ENCODE results near the gene CSTPP1.
"Not testable (repeated sequence)": the region's sequence is repeated elsewhere in the genome, so short reads cannot be mapped to it uniquely, and the experiment has no call there.

CSTPP1 gene

DNA sequence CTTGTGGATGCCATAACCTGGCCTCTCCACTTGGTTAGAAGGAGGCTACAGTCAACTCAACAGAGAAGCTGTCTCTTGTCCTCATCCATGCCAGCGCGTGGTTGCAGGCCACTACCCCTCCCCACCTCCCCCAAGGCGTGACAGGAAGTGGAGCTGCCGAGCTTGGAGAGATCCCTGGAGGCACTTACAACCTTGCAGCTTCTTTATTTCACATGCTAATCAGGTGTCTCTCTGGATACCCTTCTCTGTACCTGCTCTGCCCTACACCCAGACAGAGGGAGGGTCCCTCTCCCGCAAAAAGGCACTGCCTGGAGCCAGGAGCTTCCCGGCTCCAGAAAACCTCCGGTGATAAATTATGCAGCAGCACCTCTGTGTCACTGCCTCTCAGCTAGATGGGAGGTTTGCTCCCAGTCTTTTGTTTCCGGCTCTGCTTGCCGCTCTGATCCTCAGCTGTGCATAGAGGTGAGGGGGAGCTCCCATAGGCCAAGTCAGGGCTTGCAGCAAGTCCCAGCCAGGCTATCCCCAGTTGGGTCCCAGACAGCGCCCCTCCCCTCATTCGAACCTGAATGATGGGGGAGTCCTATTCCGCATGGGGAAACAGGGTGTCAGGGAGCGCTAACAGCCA is 23.9 kb upstream of the CSTPP1 start:
- FAIRE-seq: no peak
- no peak for DNase-seq (ENCODE audit: low spot score)

- DNase-seq (ENCODE audit: low spot score): no peak
- no peak for FAIRE-seq
Measured at GRCh38 chr11:46913484-46913883, 23.1 kb upstream of the CSTPP1 start.

DNA sequence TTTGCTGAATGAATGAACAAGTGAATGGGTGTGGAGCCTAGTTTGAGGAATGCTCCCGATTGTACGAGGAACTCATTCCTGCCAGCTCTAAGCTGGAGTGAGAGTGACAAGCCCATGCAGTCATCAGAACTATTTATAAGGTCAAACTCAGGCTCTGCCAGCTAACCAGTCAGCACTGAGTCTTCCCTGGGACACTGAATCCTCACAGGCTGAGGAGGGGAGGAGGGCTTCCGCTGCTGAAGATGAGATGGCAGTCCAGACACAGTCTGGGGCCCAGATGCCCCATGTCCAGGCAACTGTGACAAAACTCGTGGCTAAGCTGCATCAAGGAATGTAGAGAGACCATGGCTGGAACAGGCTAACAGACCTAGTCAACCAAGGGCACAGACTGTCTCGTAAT is 22.2 kb upstream of the CSTPP1 start:
- peak; percentile 90 for FAIRE-seq
- peak; percentile 94 for DNase-seq (ENCODE audit: low spot score)

GRCh38 chr11:46914910-46915309 is 21.7 kb upstream of the CSTPP1 start:
- FAIRE-seq (no peak), DNase-seq (ENCODE audit: low spot score) (no peak)

DNA sequence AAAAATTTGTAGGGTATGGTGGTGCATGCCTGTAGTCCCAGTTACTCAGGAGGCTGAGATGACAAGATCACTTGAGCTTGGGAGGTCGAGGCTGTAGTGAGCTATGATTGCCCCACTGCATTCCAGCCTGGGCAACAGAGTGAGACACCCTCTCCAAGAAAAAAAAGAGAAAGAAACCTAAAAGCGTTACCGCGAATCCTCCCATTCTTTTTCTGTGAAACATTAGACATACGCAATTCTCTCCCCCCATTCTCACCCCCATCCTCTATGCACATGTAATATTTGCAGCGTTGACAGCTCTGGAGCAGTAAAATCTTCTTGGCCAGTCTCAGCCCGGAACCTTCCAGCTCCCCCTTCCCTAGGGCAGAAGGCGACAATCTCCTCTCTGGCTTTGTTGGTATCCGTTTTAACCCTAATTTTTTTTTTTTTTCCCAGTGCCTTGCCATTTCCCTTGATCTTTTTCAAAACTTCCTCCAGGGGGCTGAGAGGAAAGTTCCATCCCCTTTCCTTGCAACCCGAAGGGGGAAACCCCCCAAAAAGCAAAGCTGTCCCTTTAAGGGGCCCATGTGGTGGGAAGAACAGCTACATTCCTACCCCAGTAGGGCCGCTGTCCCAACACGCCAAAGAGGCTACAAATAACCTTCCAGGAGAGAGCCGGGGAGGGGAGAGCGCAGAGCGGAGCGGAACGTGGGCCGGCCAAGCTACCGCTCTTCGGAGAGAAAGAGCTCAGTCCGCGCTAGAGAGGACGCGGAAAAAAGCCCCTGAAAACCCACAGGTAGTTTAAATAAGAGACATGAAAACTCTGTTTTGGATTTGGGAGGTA is 20.1 kb upstream of the CSTPP1 start:
- FAIRE-seq (no peak), DNase-seq (ENCODE audit: low spot score) (peak; percentile 14)

- DNase-seq (ENCODE audit: low spot score) (no peak), FAIRE-seq (no peak)
Measured at GRCh38 chr11:46917109-46917761, 19.3 kb upstream of the CSTPP1 start.

DNA sequence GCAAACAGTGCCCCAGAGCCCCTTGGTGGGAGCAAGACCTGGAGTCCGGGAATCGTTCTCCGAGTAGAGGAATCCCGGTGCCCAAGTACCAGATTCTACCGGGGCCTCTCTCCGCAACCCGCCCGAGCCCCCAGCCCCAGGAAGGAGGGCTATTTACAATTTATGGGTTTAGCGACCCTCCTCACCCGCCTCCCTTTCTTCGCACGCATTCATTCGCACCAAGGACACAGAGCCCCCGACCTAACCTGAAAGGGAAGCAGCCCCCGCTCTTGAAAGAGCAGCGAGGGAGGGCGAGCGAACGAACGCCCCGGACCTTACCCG is 18.8 kb upstream of the CSTPP1 start:
- no peak for FAIRE-seq

DNA sequence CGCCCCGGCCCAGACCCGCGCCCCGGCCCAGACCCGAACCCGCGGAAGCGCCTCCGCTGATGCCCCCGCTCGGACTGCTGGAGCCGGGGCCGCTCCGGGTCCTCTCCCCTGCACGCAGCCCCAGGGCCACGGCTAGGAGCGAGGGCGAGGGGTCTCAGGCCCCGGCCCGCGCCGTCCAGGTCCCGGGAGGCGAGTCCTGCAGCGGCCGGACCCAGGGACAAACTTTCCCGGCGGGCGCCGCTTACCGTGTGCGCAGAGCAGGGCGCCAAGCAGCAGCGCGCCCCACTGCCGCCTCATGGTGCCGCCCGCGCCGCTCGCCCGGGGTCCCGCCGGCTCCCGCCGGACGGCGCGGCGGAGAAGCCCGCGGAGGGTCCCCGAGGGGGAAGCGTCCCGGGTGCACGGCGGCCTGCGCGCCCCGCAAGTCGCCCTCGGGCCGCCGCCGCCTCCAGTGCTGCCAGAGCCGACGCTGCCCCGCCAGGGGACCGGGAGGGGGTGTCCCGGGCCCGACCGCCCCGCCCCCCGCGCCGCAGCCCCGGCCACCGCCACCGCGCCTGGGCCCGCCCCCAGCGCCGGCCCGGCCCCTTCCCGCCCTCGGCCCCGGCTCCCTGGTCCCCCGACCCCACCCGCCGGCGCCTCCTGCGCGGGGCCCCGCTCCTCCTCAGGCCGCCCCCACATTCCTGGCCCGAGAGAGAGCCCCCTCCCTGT is 18.3 kb upstream of the CSTPP1 start, which contains the start of gene LRP4:
LRP4 (minus strand) TSS at position 468 of the 705 bp plus-strand sequence; CDS start at position 297, 171 bp downstream.
- FAIRE-seq: no peak
- DNase-seq (ENCODE audit: low spot score): no peak

More for the DNA sequence above, 18.8 kb upstream of the CSTPP1 start:
- DNase-seq (ENCODE audit: low spot score): no peak

DNA sequence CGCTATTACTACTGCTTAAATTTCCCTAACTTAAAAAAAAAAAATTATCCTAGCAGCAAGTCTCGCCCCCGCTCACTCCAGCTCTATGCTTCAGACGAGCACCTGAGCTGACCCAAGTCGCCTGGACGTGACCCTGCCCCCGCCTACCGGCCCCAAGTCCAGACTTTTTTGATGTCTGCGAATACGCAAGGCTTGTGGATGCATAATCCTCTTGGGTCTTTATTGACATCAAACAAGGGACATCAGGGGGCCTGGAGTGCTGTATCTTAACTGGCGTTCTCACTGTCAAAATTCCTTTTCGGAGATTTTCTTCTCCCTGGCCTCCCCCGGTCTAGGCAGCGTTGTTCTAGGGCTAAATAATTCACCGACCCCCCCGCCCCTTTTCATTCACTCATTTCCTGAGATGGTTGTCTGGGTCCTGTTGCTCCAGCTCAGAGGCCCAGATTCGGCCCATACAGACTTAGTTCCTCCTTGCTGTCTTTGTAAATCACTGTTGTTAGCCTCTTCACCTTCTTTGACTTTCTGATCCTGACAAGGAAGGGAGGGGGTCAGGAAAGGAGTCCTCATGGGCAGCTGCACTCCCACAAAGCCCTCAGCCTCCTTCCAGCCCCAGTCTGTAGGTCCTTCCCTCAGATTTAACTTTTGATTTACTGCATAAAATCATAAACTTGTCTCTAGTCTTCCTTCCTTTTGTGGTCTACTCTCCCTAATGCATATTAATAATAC is 17.6 kb upstream of the CSTPP1 start:
- no peak for DNase-seq (ENCODE audit: low spot score)
- FAIRE-seq: no peak

- FAIRE-seq (peak; percentile 95), DNase-seq (ENCODE audit: low spot score) (peak; percentile 97)
Measured at GRCh38 chr11:46920755-46921154, 15.8 kb upstream of the CSTPP1 start.

DNA sequence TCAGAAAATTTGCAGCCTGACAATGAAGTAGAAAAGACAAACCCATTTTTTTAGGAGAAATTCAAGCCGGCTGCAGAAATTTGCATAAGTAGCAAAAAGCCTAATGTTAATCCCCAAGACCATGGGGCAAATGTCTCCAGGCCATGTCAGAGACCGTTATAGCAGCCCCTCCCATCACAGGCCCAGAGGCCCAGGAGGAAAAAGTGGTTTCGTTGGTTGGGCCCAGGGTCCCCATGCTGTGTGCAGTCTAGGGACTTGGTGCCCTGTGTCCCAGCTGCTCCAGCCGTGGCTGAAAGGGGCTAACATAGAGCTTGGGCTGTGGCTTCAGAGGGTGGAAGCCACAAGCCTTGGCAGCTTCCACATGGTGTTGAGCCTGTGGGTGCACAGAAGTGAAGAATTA is 8.6 kb upstream of the CSTPP1 start:
- not testable (repeated sequence) for FAIRE-seq; DNase-seq (ENCODE audit: low spot score)

DNA sequence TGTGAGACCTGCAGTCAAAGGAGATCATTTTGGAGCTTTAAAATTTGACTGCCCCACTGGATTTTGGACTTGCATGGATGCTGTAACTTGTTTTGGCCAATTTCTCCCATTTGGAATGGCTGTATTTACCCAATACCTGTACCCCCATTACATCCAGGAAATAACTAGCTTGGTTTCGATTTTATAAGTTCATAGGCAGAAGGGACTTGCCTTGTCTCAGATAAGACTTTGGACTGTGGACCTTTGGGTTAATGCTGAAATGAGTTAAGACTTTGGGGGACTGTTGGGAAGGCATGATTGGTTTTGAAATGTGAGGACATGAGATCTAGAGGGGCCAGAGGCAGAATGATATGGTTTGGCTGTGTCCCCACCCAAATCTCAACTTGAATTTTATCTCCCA is 7.9 kb upstream of the CSTPP1 start:
- DNase-seq (ENCODE audit: low spot score); FAIRE-seq: not testable (repeated sequence)

DNA sequence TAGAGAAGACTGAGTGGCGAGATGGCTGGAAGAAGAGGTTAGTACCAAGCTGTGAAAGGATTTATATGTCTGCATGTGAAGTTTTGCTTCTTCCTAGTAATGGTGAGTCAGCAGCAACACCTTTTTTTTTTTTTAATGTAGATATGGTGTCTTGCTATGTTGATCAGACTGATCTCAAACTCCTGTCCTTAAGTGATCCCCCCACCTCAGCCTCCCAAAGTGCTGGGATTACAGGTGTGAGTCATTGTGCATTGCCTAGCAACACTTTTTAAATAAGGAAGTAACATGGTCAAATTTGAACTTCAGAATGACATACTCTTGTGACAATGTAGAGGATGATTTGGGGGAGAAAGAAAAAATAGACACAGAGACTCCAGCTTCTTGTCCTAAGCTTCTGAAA is 6.5 kb upstream of the CSTPP1 start:
- peak; percentile 54 for FAIRE-seq
- DNase-seq (ENCODE audit: low spot score): peak; percentile 77

GRCh38 chr11:46942172-46942571 is 5.6 kb downstream of the CSTPP1 start:
- DNase-seq (ENCODE audit: low spot score) (no peak), FAIRE-seq (no peak)

DNA sequence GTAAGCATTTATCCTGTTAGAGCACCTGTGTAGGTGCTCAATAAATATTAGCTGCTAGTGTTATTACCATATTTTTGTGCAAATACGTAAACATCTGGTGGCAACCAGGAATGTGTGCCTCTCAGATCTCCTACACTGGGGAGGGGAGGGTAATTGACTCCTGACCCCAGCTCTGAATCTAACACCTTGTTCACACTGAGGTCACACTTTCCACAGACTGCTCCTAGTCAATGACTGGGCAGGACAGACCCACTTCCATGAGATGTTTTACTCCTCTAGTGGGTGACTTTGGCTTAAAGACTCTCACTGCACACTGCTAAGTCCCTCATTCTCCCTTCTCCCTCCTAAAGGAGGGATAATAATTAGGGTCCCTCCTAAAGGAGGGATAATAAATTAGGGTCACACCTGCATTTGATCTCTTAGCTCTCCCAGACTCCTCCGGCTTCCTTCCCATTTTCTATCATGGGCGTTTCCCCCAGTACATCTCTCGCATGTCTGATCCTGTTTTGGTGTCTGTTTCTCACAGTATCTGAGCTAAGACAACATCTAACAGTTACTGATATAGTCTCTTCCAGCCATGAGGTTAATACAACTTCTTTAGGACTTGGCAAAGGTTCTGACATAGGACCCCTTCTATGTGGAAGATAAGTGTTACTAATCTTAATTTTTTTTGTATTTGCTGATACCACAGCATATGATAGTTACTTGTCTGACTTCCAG is 8.0 kb downstream of the CSTPP1 start:
- FAIRE-seq (no peak), DNase-seq (ENCODE audit: low spot score) (no peak)

DNA sequence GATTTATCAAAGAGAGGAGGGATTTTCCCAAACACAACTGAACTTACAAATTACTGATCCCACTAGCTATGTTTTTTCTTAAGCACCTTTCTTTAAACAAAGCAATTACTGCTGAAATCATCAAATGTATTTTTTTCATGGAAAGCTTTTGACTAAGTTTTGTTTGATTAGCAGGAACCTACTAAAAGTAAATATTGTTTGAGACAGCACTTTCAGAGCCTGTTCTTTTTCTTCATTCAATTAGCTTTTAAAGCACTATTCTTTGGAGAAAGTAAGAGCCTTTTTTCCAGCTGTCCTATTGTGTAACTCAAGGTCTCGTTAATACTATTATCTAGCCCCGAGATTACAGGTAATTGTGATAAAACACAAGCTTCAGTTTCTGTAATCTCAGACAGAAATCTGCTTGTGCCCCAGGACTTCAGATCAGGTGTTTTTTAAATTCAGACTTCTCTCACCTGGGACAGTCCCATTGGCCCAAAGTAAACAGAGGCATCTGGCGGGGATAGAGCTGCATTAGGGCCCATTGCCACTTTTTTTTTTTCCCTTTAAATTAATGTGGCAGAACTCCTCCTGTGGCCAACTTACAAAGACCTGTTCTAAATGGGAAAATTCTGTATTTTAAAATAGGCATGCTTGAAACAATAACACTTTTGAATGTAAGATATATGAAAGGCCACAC is 11.0 kb downstream of the CSTPP1 start:
- FAIRE-seq (no peak), DNase-seq (ENCODE audit: low spot score) (no peak)

DNA sequence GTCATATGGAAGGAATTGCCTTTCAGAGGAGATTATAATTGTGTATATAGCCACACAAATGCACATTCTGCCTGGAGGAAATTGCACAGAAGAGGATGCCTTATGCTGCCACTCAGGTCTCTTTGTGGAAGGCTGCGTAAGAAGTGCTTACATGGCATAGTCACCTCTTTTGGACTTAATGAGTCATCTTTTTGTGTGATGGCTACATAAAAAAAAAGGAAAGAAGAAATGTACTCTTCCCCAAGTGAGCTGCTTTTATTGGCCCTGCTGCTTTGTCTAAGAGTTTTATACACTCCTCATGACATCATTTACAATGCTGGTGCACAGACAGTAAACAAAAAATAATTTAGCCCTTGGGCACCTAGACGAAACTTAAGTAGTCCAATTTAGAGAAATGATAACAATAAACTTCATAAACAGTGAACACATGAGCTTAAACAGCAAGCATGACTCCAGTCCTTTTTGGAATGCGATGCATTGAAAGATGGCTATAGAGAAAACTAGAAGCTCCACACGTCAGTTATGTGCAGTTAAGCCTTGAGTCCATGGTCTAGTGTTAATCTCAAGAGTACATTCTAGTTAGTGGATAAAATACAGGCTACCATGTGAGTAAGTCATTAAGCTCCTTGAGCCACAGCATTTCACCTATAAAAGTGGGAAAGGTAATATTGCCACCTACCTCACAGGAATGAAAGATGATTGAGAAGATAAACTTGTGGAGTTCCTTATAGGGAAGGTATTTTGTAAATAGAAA is 12.0 kb downstream of the CSTPP1 start:
- FAIRE-seq (no peak), DNase-seq (ENCODE audit: low spot score) (peak; percentile 24)

- DNase-seq (ENCODE audit: low spot score): no peak
- no peak for FAIRE-seq
Measured at GRCh38 chr11:46949297-46949696, 12.7 kb downstream of the CSTPP1 start.

- FAIRE-seq (no peak), DNase-seq (ENCODE audit: low spot score) (no peak)
Measured at GRCh38 chr11:46951864-46952263, 15.3 kb downstream of the CSTPP1 start.
